T-helper 2 cell treated with Interferon-gamma antibody and Interleukin-4, amounts not matched to agents 5 μg/mL and 100 μg/mL, for 36 hours (primary cell): ENCODE measurements around the gene CDH11.

Source experiments
- DNase-seq: peaks from one replicate; pipeline ENCODE4 v3.0.0; 2021; ENCODE audit warnings: low spot score
- H3K27ac Mint-ChIP-seq: one replicate; pipeline ENCODE4 v1.8.0; 2021; ENCODE audit warnings: mild to moderate bottlenecking, mixed read lengths
- H3K27me3 Mint-ChIP-seq: one replicate; pipeline ENCODE4 v1.8.0; 2021; ENCODE audit warnings: low read depth, mixed read lengths
- H3K36me3 Mint-ChIP-seq: one replicate; pipeline ENCODE4 v1.8.0; 2021; ENCODE audit warnings: low read depth, mixed read lengths
- H3K4me1 Mint-ChIP-seq: one replicate; pipeline ENCODE4 v1.8.0; 2021; ENCODE audit warnings: low read depth, mixed read lengths
- H3K4me3 Mint-ChIP-seq: one replicate; pipeline ENCODE4 v1.8.0; 2022; ENCODE audit warnings: mild to moderate bottlenecking, moderate library complexity, mixed read lengths
- H3K9me3 Mint-ChIP-seq: one replicate; pipeline ENCODE4 v1.8.0; 2021; ENCODE audit warnings: mixed read lengths

CDH11 gene

GRCh38 chr16:65010125-65010524 is 111.7 kb downstream of the CDH11 start:
- no peak overlapping the region for H3K27ac Mint-ChIP-seq
- H3K27me3 Mint-ChIP-seq: no peaks in the 10 kb centered on the region
- peaks cover 18% of the 10 kb centered on the region for H3K9me3 Mint-ChIP-seq
- H3K36me3 Mint-ChIP-seq: no peaks in the 10 kb centered on the region
- no peak overlapping the region for H3K4me3 Mint-ChIP-seq
- H3K4me1 Mint-ChIP-seq: no peaks in the 10 kb centered on the region
- no peak for DNase-seq

- H3K4me3 Mint-ChIP-seq: no peak overlapping the region
- H3K4me1 Mint-ChIP-seq: no peaks in the 10 kb centered on the region
- no peaks in the 10 kb centered on the region for H3K27me3 Mint-ChIP-seq
- no peaks in the 10 kb centered on the region for H3K36me3 Mint-ChIP-seq
- H3K27ac Mint-ChIP-seq: no peak overlapping the region
- peaks cover 32% of the 10 kb centered on the region for H3K9me3 Mint-ChIP-seq
- DNase-seq: no peak
Observed at GRCh38 chr16:65005696-65006095, 116.2 kb downstream of the CDH11 start.

- no peaks in the 10 kb centered on the region for H3K36me3 Mint-ChIP-seq
Observed at GRCh38 chr16:65004570-65004969, 117.3 kb downstream of the CDH11 start.

GRCh38 chr16:65003621-65004020 is 118.2 kb downstream of the CDH11 start:
- H3K36me3 Mint-ChIP-seq: no peaks in the 10 kb centered on the region
- H3K4me3 Mint-ChIP-seq: no peak overlapping the region
- DNase-seq: no peak
- peaks cover 32% of the 10 kb centered on the region for H3K9me3 Mint-ChIP-seq
- no peaks in the 10 kb centered on the region for H3K4me1 Mint-ChIP-seq
- H3K27ac Mint-ChIP-seq: no peak overlapping the region
- H3K27me3 Mint-ChIP-seq: no peaks in the 10 kb centered on the region

More at GRCh38 chr16:65004570-65004969, 117.3 kb downstream of the CDH11 start:
- Mint-ChIP-seq H3K27ac (no peak overlapping the region), H3K27me3 (no peaks in the 10 kb centered on the region), H3K9me3 (peaks cover 32% of the 10 kb centered on the region), H3K4me1 (no peaks in the 10 kb centered on the region), H3K4me3 (no peak overlapping the region)
- DNase-seq: no peak

GRCh38 chr16:65002265-65002664 is 119.6 kb downstream of the CDH11 start:
- H3K27me3 Mint-ChIP-seq: no peaks in the 10 kb centered on the region
- peaks cover 38% of the 10 kb centered on the region for H3K9me3 Mint-ChIP-seq
- no peaks in the 10 kb centered on the region for H3K4me1 Mint-ChIP-seq
- H3K36me3 Mint-ChIP-seq: no peaks in the 10 kb centered on the region
- H3K27ac Mint-ChIP-seq: no peak overlapping the region
- no peak for DNase-seq
- H3K4me3 Mint-ChIP-seq: no peak overlapping the region

- H3K27ac Mint-ChIP-seq: no peak overlapping the region
- no peak for DNase-seq
- H3K4me3 Mint-ChIP-seq: no peak overlapping the region
- no peaks in the 10 kb centered on the region for H3K27me3 Mint-ChIP-seq
- peaks cover 26% of the 10 kb centered on the region for H3K9me3 Mint-ChIP-seq
- H3K36me3 Mint-ChIP-seq: no peaks in the 10 kb centered on the region
- no peaks in the 10 kb centered on the region for H3K4me1 Mint-ChIP-seq
Observed at GRCh38 chr16:65000654-65001053, 121.2 kb downstream of the CDH11 start.

- no peaks in the 10 kb centered on the region for H3K36me3 Mint-ChIP-seq
- no peak overlapping the region for H3K27ac Mint-ChIP-seq
Observed at GRCh38 chr16:64997751-64998150, 124.1 kb downstream of the CDH11 start.

GRCh38 chr16:64997121-64997520 is 124.7 kb downstream of the CDH11 start:
- no peaks in the 10 kb centered on the region for H3K27me3 Mint-ChIP-seq
- peaks cover 35% of the 10 kb centered on the region for H3K9me3 Mint-ChIP-seq
- no peak overlapping the region for H3K4me3 Mint-ChIP-seq
- H3K36me3 Mint-ChIP-seq: no peaks in the 10 kb centered on the region
- no peak overlapping the region for H3K27ac Mint-ChIP-seq
- H3K4me1 Mint-ChIP-seq: no peaks in the 10 kb centered on the region
- no peak for DNase-seq

More at GRCh38 chr16:64997751-64998150, 124.1 kb downstream of the CDH11 start:
- DNase-seq: no peak
- no peaks in the 10 kb centered on the region for H3K27me3 Mint-ChIP-seq
- H3K4me3 Mint-ChIP-seq: no peak overlapping the region
- H3K9me3 Mint-ChIP-seq: peaks cover 41% of the 10 kb centered on the region
- H3K4me1 Mint-ChIP-seq: no peaks in the 10 kb centered on the region

- DNase-seq: no peak
- Mint-ChIP-seq H3K27me3 (no peaks in the 10 kb centered on the region), H3K4me3 (no peak overlapping the region), H3K9me3 (peaks cover 31% of the 10 kb centered on the region), H3K4me1 (no peaks in the 10 kb centered on the region), H3K27ac (no peak overlapping the region), H3K36me3 (no peaks in the 10 kb centered on the region)
Observed at GRCh38 chr16:64996641-64997040, 125.2 kb downstream of the CDH11 start.

GRCh38 chr16:64993464-64993863 is 128.4 kb downstream of the CDH11 start:
- no peak overlapping the region for H3K4me3 Mint-ChIP-seq
- H3K4me1 Mint-ChIP-seq: no peaks in the 10 kb centered on the region

GRCh38 chr16:64991001-64991400 is 130.9 kb downstream of the CDH11 start:
- no peaks in the 10 kb centered on the region for H3K27me3 Mint-ChIP-seq
- no peaks in the 10 kb centered on the region for H3K36me3 Mint-ChIP-seq
- no peak for DNase-seq
- H3K27ac Mint-ChIP-seq: no peak overlapping the region
- H3K4me1 Mint-ChIP-seq: no peaks in the 10 kb centered on the region
- peaks cover 52% of the 10 kb centered on the region for H3K9me3 Mint-ChIP-seq
- H3K4me3 Mint-ChIP-seq: no peak overlapping the region

More at GRCh38 chr16:64993464-64993863, 128.4 kb downstream of the CDH11 start:
- DNase-seq: no peak
- Mint-ChIP-seq H3K9me3 (peaks cover 42% of the 10 kb centered on the region), H3K27me3 (no peaks in the 10 kb centered on the region), H3K36me3 (no peaks in the 10 kb centered on the region), H3K27ac (no peak overlapping the region)

GRCh38 chr16:64990101-64990500 is 131.8 kb downstream of the CDH11 start:
- Mint-ChIP-seq H3K27ac (no peak overlapping the region), H3K4me1 (no peaks in the 10 kb centered on the region), H3K36me3 (no peaks in the 10 kb centered on the region), H3K27me3 (no peaks in the 10 kb centered on the region), H3K4me3 (no peak overlapping the region), H3K9me3 (peaks cover 50% of the 10 kb centered on the region)
- no peak for DNase-seq

- DNase-seq: no peak
- Mint-ChIP-seq H3K27me3 (no peaks in the 10 kb centered on the region), H3K4me1 (no peaks in the 10 kb centered on the region), H3K27ac (no peak overlapping the region), H3K9me3 (peaks cover 43% of the 10 kb centered on the region), H3K4me3 (no peak overlapping the region), H3K36me3 (no peaks in the 10 kb centered on the region)
Observed at GRCh38 chr16:64989050-64989449, 132.8 kb downstream of the CDH11 start.

GRCh38 chr16:64983963-64984362 is 137.9 kb downstream of the CDH11 start:
- H3K27me3 Mint-ChIP-seq: no peaks in the 10 kb centered on the region
- H3K4me1 Mint-ChIP-seq: no peaks in the 10 kb centered on the region
- H3K9me3 Mint-ChIP-seq: peaks cover 49% of the 10 kb centered on the region
- no peaks in the 10 kb centered on the region for H3K36me3 Mint-ChIP-seq
- no peak overlapping the region for H3K27ac Mint-ChIP-seq
- no peak overlapping the region for H3K4me3 Mint-ChIP-seq
- no peak for DNase-seq

- no peak for DNase-seq
- Mint-ChIP-seq H3K9me3 (peaks cover 45% of the 10 kb centered on the region), H3K27ac (no peak overlapping the region), H3K4me3 (no peak overlapping the region), H3K27me3 (no peaks in the 10 kb centered on the region), H3K4me1 (no peaks in the 10 kb centered on the region), H3K36me3 (no peaks in the 10 kb centered on the region)
Observed at GRCh38 chr16:64983231-64983630, 138.6 kb downstream of the CDH11 start.
